Activated B cell treated with CpG ODN at 0.5 μM for 24 hours (primary cell): ENCODE data around the gene SNX4. TPM values are rescaled to one million over a fixed set of nuclear protein-coding genes. Genes with fewer than 3 reads are reported as not detected.

Source experiments
- ATAC-seq: fragments of 200-7000 bp; cut with Tn5 transposase; one replicate; pipeline ENCODE4 v1.10.0; 2021; ENCODE audit warnings: low read depth, mild to moderate bottlenecking, moderate library complexity
- CTCF ChIA-PET: fragments of 350-600 bp; sonication (Branson Sonifier 250); formaldehyde crosslinking; loops from one replicate; lab custom pipeline; 2021; ENCODE audit warnings: antibody characterized with exemption; lab: Charles Lee
- POLR2A ChIA-PET: fragments of 350-600 bp; sonication (Branson Sonifier 250); formaldehyde crosslinking; loops from one replicate; lab custom pipeline; 2021; ENCODE audit warnings: antibody characterized with exemption; lab: Charles Lee
- DNase-seq: peaks from one replicate; pipeline ENCODE4 v3.0.0; 2022
- H3K27ac Mint-ChIP-seq: one replicate; pipeline ENCODE4 v1.8.0; 2020; ENCODE audit warnings: mixed read lengths
- H3K27me3 Mint-ChIP-seq: one replicate; pipeline ENCODE4 v1.8.0; 2021; ENCODE audit warnings: mixed read lengths
- H3K36me3 Mint-ChIP-seq: one replicate; pipeline ENCODE4 v1.8.0; 2021; ENCODE audit warnings: low read depth, mixed read lengths
- H3K4me1 Mint-ChIP-seq: one replicate; pipeline ENCODE4 v1.8.0; 2021; ENCODE audit warnings: mixed read lengths
- H3K4me3 Mint-ChIP-seq: one replicate; pipeline ENCODE4 v1.8.0; 2020; ENCODE audit warnings: mild to moderate bottlenecking, mixed read lengths
- H3K9me3 Mint-ChIP-seq: one replicate; pipeline ENCODE4 v1.8.0; 2020; ENCODE audit warnings: mixed read lengths
- CTCF ChIP-seq: fragments of 200-600 bp; IDR thresholded peaks from one replicate; pipeline ENCODE4 v1.8.0; 2022; ENCODE audit warnings: antibody characterized with exemption, mild to moderate bottlenecking
- intact Hi-C: fragments of 100-400 bp; cut with micrococcal nuclease; formaldehyde crosslinking; loops from one replicate; pipeline ENCODE4 v1.15.1; 2024
- total RNA-seq: library from RNA; stranded (reverse); gene quantifications from 2 replicates; pipeline ENCODE4 v1.2.3, GENCODE V29; 2022

SNX4 gene
- total RNA-seq, 1 donor from 2014 or later, result 30.2 TPM

- H3K9me3 Mint-ChIP-seq, result no peaks in the 10 kb centered on the region
- intact Hi-C loops, result no loop called here
- ATAC-seq, result no peak
- peaks cover 65% of the 10 kb centered on the region for H3K36me3 Mint-ChIP-seq
- H3K4me1 Mint-ChIP-seq, result no peaks in the 10 kb centered on the region
- no peak for DNase-seq
- ChIA-PET CTCF (no interaction called here), POLR2A (no interaction called here)
- TF ChIP-seq CTCF, result no peak
- H3K4me3 Mint-ChIP-seq, result no peak overlapping the region
- no peaks in the 10 kb centered on the region for H3K27me3 Mint-ChIP-seq
- no peak overlapping the region for H3K27ac Mint-ChIP-seq
Measured at GRCh38 chr3:125462722-125463299, 57.2 kb downstream of the SNX4 start.

GRCh38 chr3:125461896-125462295 is 58.1 kb downstream of the SNX4 start:
- no peak for TF ChIP-seq CTCF
- ATAC-seq (no peak), DNase-seq (no peak)
- Mint-ChIP-seq H3K36me3 (peaks cover 64% of the 10 kb centered on the region), H3K9me3 (no peaks in the 10 kb centered on the region), H3K27ac (no peak overlapping the region), H3K27me3 (no peaks in the 10 kb centered on the region), H3K4me1 (no peaks in the 10 kb centered on the region), H3K4me3 (no peak overlapping the region)
- ChIA-PET POLR2A (no interaction called here), CTCF (no interaction called here)
- intact Hi-C loops, result no loop called here

GRCh38 chr3:125460233-125460632 is 59.8 kb downstream of the SNX4 start:
- Mint-ChIP-seq H3K27ac (no peak overlapping the region), H3K27me3 (no peaks in the 10 kb centered on the region), H3K4me1 (no peaks in the 10 kb centered on the region), H3K4me3 (no peak overlapping the region), H3K36me3 (peaks cover 71% of the 10 kb centered on the region), H3K9me3 (no peaks in the 10 kb centered on the region)
- TF ChIP-seq CTCF, result no peak
- ATAC-seq (no peak), DNase-seq (no peak)
- CTCF ChIA-PET, result no interaction called here
- intact Hi-C loops, result no loop called here
- POLR2A ChIA-PET, result no interaction called here

- Mint-ChIP-seq H3K4me1 (no peaks in the 10 kb centered on the region), H3K27ac (no peak overlapping the region), H3K9me3 (peaks cover 6% of the 10 kb centered on the region), H3K36me3 (peaks cover 42% of the 10 kb centered on the region), H3K4me3 (no peak overlapping the region), H3K27me3 (no peaks in the 10 kb centered on the region)
- POLR2A ChIA-PET, result no interaction called here
- intact Hi-C loops, result no loop called here
- TF ChIP-seq CTCF, result no peak
- CTCF ChIA-PET, result no interaction called here
- ATAC-seq, result no peak
- no peak for DNase-seq
Measured at GRCh38 chr3:125443923-125444322, 76.1 kb downstream of the SNX4 start.

- ATAC-seq (no peak), DNase-seq (no peak)
- CTCF ChIA-PET, result interaction anchor here (0.6 to 6.5 kb wide), 2 partner anchors 142 to 446 kb away, joined by 5 to 67 read pairs; no protein-coding TSS in a partner anchor
- TF ChIP-seq CTCF, result no peak
- intact Hi-C loops, result no loop called here
- Mint-ChIP-seq H3K4me1 (no peaks in the 10 kb centered on the region), H3K27ac (no peak overlapping the region), H3K36me3 (peaks cover 31% of the 10 kb centered on the region), H3K4me3 (no peak overlapping the region), H3K9me3 (peaks cover 6% of the 10 kb centered on the region), H3K27me3 (no peaks in the 10 kb centered on the region)
- POLR2A ChIA-PET, result interaction anchor here (0.6 to 0.8 kb wide), 4 partner anchors 68 to 675 kb away, joined by 3 to 8 read pairs (median 3); partner anchors contain the start of gene ZNF148
Measured at GRCh38 chr3:125442506-125442905, 77.5 kb downstream of the SNX4 start.
